ENCODE data around the gene VAMP3.

GRCh38 chr1:7747605-7748004 is 23.5 kb upstream of the VAMP3 start:
- no peak for TF ChIP-seq EZH2 (IDR thresholded peaks at IDR 0.05; ENCODE audit: borderline replicate concordance)
- TF ChIP-seq EZH2phosphoT487 (IDR thresholded peaks at IDR 0.05; ENCODE audit: low read depth, severe bottlenecking, unreplicated experiment): no peak
